WTC11 (cell line): ENCODE measurements around the gene PLD1.

Source experiments
- CTCF ChIP-seq: fragments of 200-600 bp; IDR thresholded peaks from 2 replicates; pipeline ENCODE4 v1.8.0; 2022; ENCODE audit warnings: antibody characterized with exemption
- PREB ChIP-seq: sonication (generic); formaldehyde crosslinking; IDR thresholded peaks from 2 replicates; pipeline ENCODE4 v1.8.1; 2022; ENCODE audit warnings: mild to moderate bottlenecking, missing genetic modification reagents, moderate library complexity, borderline replicate concordance
- TF ChIP-seq, protein P1 (sequence below): sonication (generic); formaldehyde crosslinking; IDR thresholded peaks from 2 replicates; pipeline ENCODE4 v1.8.0; 2022; ENCODE audit warnings: mild to moderate bottlenecking, missing genetic modification reagents

- TF ChIP-seq CTCF (no peak), PREB (CRISPR knock-in tag) (no peak)
- TF ChIP-seq, protein P1, sequence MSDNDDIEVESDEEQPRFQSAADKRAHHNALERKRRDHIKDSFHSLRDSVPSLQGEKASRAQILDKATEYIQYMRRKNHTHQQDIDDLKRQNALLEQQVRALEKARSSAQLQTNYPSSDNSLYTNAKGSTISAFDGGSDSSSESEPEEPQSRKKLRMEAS (CRISPR knock-in tag), result no peak
Measured at GRCh38 chr3:171758109-171758508, 52.2 kb downstream of the PLD1 start.
